Activated CD4-positive, alpha-beta memory T cell treated with anti-CD3 and anti-CD28 coated beads for 36 hours (primary cell): ENCODE measurements around the gene SKA1. TPM values are rescaled to one million over a fixed set of nuclear protein-coding genes. Genes with fewer than 3 reads are reported as not detected.

Experiments
- CTCF ChIA-PET: fragments of 350-600 bp; sonication (Branson Sonifier 250); formaldehyde crosslinking; loops from one replicate; lab custom pipeline; 2021; ENCODE audit warnings: antibody characterized with exemption, inconsistent platforms; lab: Charles Lee
- POLR2A ChIA-PET: fragments of 350-600 bp; sonication (Branson Sonifier 250); formaldehyde crosslinking; loops from one replicate; lab custom pipeline; 2021; ENCODE audit warnings: antibody characterized with exemption; lab: Charles Lee
- DNase-seq: peaks from one replicate; pipeline ENCODE4 v3.0.0-alpha.2; 2020
- H3K27ac Mint-ChIP-seq: one replicate; pipeline ENCODE4 v1.8.0; 2021; ENCODE audit warnings: mixed read lengths
- H3K27me3 Mint-ChIP-seq: one replicate; pipeline ENCODE4 v1.8.0; 2021; ENCODE audit warnings: mixed read lengths
- H3K36me3 Mint-ChIP-seq: one replicate; pipeline ENCODE4 v1.8.0; 2021; ENCODE audit warnings: mixed read lengths
- H3K4me1 Mint-ChIP-seq: one replicate; pipeline ENCODE4 v1.8.0; 2021; ENCODE audit warnings: low read depth, mixed read lengths
- H3K4me3 Mint-ChIP-seq: one replicate; pipeline ENCODE4 v1.8.0; 2021; ENCODE audit warnings: mild to moderate bottlenecking, mixed read lengths
- H3K9me3 Mint-ChIP-seq: one replicate; pipeline ENCODE4 v1.8.0; 2021; ENCODE audit warnings: mixed read lengths
- intact Hi-C: fragments of 100-400 bp; cut with micrococcal nuclease; formaldehyde crosslinking; loops from one replicate; pipeline ENCODE4 v1.15.1; 2023
- total RNA-seq, 2 experiments: library from RNA; stranded (reverse); gene quantifications; one replicate each; pipeline ENCODE4 v1.2.3, GENCODE V29; 2021

SKA1 gene
- total RNA-seq, 2 experiments from 2014 or later = 44.2 to 46.0 TPM

DNA sequence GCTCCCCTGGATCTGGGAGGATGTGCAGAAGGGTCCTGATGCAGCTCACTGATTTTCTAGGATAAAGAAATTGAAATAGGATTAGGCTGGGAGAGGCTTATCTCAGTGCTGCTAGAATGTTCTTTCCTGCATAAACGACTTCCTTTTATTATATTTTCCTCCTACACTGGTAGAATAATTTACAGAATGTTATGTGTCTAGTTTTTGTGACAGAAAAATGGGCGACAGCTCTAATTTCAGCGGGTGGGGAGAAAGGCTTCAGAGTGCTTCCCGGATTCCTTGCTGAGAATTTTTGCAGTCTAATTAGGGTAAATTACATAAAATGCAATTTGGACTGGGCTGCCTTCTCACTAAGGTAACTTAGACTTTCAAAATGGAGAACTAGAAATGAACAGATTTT lies 66.2 kb downstream of the SKA1 start:
- intact Hi-C loops = no loop called here
- Mint-ChIP-seq H3K9me3 (peaks cover 7% of the 10 kb centered on the region), H3K27me3 (no peaks in the 10 kb centered on the region), H3K4me1 (no peaks in the 10 kb centered on the region), H3K4me3 (no peak overlapping the region), H3K27ac (no peak overlapping the region), H3K36me3 (no peaks in the 10 kb centered on the region)
- DNase-seq = no peak
- POLR2A ChIA-PET = no interaction called here
- CTCF ChIA-PET = no interaction called here

DNA sequence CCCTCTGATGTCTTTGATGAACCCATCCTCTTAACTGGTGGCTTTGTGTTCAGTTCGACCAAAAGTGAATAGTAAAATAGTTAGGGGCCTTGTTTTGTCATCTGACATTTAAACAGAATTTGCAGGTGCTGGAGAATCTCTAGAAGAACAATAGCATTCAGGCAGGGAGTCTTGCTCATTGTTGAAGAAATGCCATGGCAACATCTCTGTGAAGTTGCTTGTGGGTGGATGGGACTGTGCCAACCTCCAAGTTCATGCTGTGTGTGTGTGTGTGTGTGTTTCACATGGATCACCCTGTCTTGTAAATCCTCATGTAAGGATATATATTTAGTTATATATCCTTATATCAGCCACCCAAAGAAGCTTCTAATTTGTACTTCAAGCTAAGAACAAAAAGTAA lies 66.7 kb downstream of the SKA1 start:
- ChIA-PET CTCF (no interaction called here), POLR2A (no interaction called here)
- intact Hi-C loops = no loop called here
- DNase-seq = no peak
- no peak overlapping the region for H3K4me3 Mint-ChIP-seq
- H3K27me3 Mint-ChIP-seq = no peaks in the 10 kb centered on the region
- H3K36me3 Mint-ChIP-seq = no peaks in the 10 kb centered on the region
- H3K9me3 Mint-ChIP-seq = peaks cover 7% of the 10 kb centered on the region
- no peaks in the 10 kb centered on the region for H3K4me1 Mint-ChIP-seq
- H3K27ac Mint-ChIP-seq = no peak overlapping the region

Other genes starting within 250 kb of the SKA1 start
- gene MYO5B, start 179.9 kb upstream of the SKA1 start, total RNA-seq = under 1 TPM; 0.02 to 0.21 TPM
- gene CFAP53, start 108.6 kb upstream of the SKA1 start, total RNA-seq = under 1 TPM; 0.26 to 0.48 TPM
- 10 to 100 TPM; 69.4 to 70.5 TPM for gene MBD1, start 93.5 kb upstream of the SKA1 start, total RNA-seq
- gene CXXC1, start 87.4 kb upstream of the SKA1 start, total RNA-seq = 10 to 100 TPM; 80.8 to 80.9 TPM
- gene MAPK4, start 185.0 kb downstream of the SKA1 start, total RNA-seq = not detected